Cardiac septum (tissue), 1 donor: ENCODE results near the gene PPP1R12B. TPM values are rescaled to one million over a fixed set of nuclear protein-coding genes. Genes with fewer than 3 reads are reported as not detected.
"Not testable (repeated sequence)": the region's sequence is repeated elsewhere in the genome, so short reads cannot be mapped to it uniquely, and the experiment has no call there.

Experiments used
- DNase-seq: peaks from one replicate; pipeline ENCODE4 v3.0.0-alpha.2; 2020; ENCODE audit warnings: low spot score
- intact Hi-C: fragments of 100-400 bp; cut with DNase I; formaldehyde crosslinking; loops from one replicate; pipeline ENCODE4 v1.14.0; 2022
- total RNA-seq: library from RNA; stranded (reverse); fragmentation: NEBNext Ultra II Directional; extraction: Animal tissue kit (Norgen Biotek cat#: 25700); gene quantifications from one replicate; pipeline ENCODE4 v1.2.1, GENCODE V29; 2021
- donor health status: DM: no; HTN: no; CAD: no.

Gene PPP1R12B
- total RNA-seq, 1 donor from 2014 or later = 428 TPM

- intact Hi-C loops = not testable (repeated sequence)
Observed at GRCh38 chr1:202543537-202543936, 195.0 kb downstream of the PPP1R12B start.

GRCh38 chr1:202544766-202545449 lies 196.4 kb downstream of the PPP1R12B start:
- intact Hi-C loops, DNase-seq: not testable (repeated sequence)

More at GRCh38 chr1:202543537-202543936, 195.0 kb downstream of the PPP1R12B start:
- DNase-seq = not testable (repeated sequence)

GRCh38 chr1:202545647-202546303 lies 197.3 kb downstream of the PPP1R12B start:
- intact Hi-C loops, DNase-seq: not testable (repeated sequence)

GRCh38 chr1:202546377-202546776 lies 197.9 kb downstream of the PPP1R12B start:
- DNase-seq, intact Hi-C loops: not testable (repeated sequence)

- DNase-seq, intact Hi-C loops: not testable (repeated sequence)
Observed at GRCh38 chr1:202546796-202547195, 198.3 kb downstream of the PPP1R12B start.

- intact Hi-C loops = no loop called here
- no peak for DNase-seq
Observed at GRCh38 chr1:202547215-202547614, 198.7 kb downstream of the PPP1R12B start.

GRCh38 chr1:202550088-202550487 lies 201.6 kb downstream of the PPP1R12B start:
- intact Hi-C loops, DNase-seq: not testable (repeated sequence)

GRCh38 chr1:202551683-202552082 lies 203.2 kb downstream of the PPP1R12B start:
- intact Hi-C loops = no loop called here
- DNase-seq = no peak

- intact Hi-C loops, DNase-seq: not testable (repeated sequence)
Observed at GRCh38 chr1:202552615-202553014, 204.1 kb downstream of the PPP1R12B start.

GRCh38 chr1:202553078-202553477 lies 204.6 kb downstream of the PPP1R12B start:
- DNase-seq, intact Hi-C loops: not testable (repeated sequence)

GRCh38 chr1:202553560-202554038 lies 205.1 kb downstream of the PPP1R12B start:
- intact Hi-C loops = no loop called here
- no peak for DNase-seq

- intact Hi-C loops, DNase-seq: not testable (repeated sequence)
Observed at GRCh38 chr1:202554619-202555018, 206.1 kb downstream of the PPP1R12B start.

- DNase-seq, intact Hi-C loops: not testable (repeated sequence)
Observed at GRCh38 chr1:202556037-202556436, 207.5 kb downstream of the PPP1R12B start.

- DNase-seq, intact Hi-C loops: not testable (repeated sequence)
Observed at GRCh38 chr1:202557662-202558061, 209.2 kb downstream of the PPP1R12B start.

GRCh38 chr1:202561240-202561639 lies 212.7 kb downstream of the PPP1R12B start:
- DNase-seq = no peak
- intact Hi-C loops = no loop called here

GRCh38 chr1:202561726-202562443 lies 213.4 kb downstream of the PPP1R12B start:
- intact Hi-C loops = no loop called here
- no peak for DNase-seq

GRCh38 chr1:202562444-202563060 lies 214.1 kb downstream of the PPP1R12B start:
- intact Hi-C loops = no loop called here
- DNase-seq = no peak

- intact Hi-C loops = no loop called here
- no peak for DNase-seq
Observed at GRCh38 chr1:202563818-202564217, 215.3 kb downstream of the PPP1R12B start.

GRCh38 chr1:202564958-202565495 lies 216.5 kb downstream of the PPP1R12B start:
- intact Hi-C loops = no loop called here

More at GRCh38 chr1:202564958-202565495, 216.5 kb downstream of the PPP1R12B start:
- DNase-seq = no peak
